HEK293 (cell line): Measurements from ENCODE around the gene NFIC.

Source experiments
- CTCF ChIA-PET: fragments of 350-600 bp; formaldehyde crosslinking; extraction: SDS; loops from one replicate; lab custom pipeline; 2021; ENCODE audit warnings: antibody characterized with exemption; lab: Yijun Ruan, JAX
- POLR2A ChIA-PET: fragments of 300-600 bp; formaldehyde crosslinking; extraction: SDS; loops from one replicate; lab custom pipeline; 2020; ENCODE audit warnings: antibody characterized with exemption, inconsistent platforms; lab: Yijun Ruan, JAX
- H3K27ac ChIP-seq: fragments of 200-500 bp; sonication (Bioruptor generic); 2 replicates; pipeline ENCODE4 v1.5.1; 2014; ENCODE audit warnings: low read depth, low read length, control low read depth, inconsistent platforms; ENCODE audit errors: extremely low read depth
- H3K36me3 ChIP-seq, 2 experiments: fragments of 200-500 bp in 1 of 2; sonication (Bioruptor generic) in 1 of 2; 1 replicate in 1 of 2; 2 replicates in 1 of 2; pipeline ENCODE4 v1.5.1; 2014 to 2017; ENCODE audit warnings: inconsistent platforms in 2 of 2, low read length in 2 of 2; ENCODE audit not compliant: control insufficient read depth in 2 of 2, insufficient read depth in 1 of 2
- H3K4me1 ChIP-seq: fragments of 200-500 bp; sonication (Bioruptor generic); 2 replicates; pipeline ENCODE4 v1.5.1; 2014; ENCODE audit warnings: mild to moderate bottlenecking, low read length, inconsistent platforms; ENCODE audit not compliant: control insufficient read depth, insufficient read depth
- H3K4me3 ChIP-seq: 2 replicates; pipeline ENCODE4 v1.5.1; 2011; ENCODE audit warnings: low read depth, mild to moderate bottlenecking, control low read depth, low read length, moderate library complexity
- H3K9me3 ChIP-seq: fragments of 200-500 bp; sonication (Bioruptor generic); 2 replicates; pipeline ENCODE4 v1.5.1; 2014; ENCODE audit warnings: low read depth, low read length, inconsistent platforms; ENCODE audit not compliant: control insufficient read depth, insufficient read depth
- BCL6B ChIP-seq: fragments of 450-650 bp; formaldehyde crosslinking; IDR thresholded peaks from 2 replicates; pipeline ENCODE4 v1.5.1; 2017; ENCODE audit warnings: missing biosample characterization, missing genetic modification characterization
- HIC1 ChIP-seq: fragments of 450-650 bp; formaldehyde crosslinking; IDR thresholded peaks from 2 replicates; pipeline ENCODE4 v1.5.1; 2016; ENCODE audit warnings: missing biosample characterization, missing genetic modification characterization
- SP2 ChIP-seq: fragments of 450-650 bp; formaldehyde crosslinking; IDR thresholded peaks from 2 replicates; pipeline ENCODE4 v1.5.1; 2016; ENCODE audit warnings: missing biosample characterization, missing genetic modification characterization
- SP3 ChIP-seq: fragments of 450-650 bp; formaldehyde crosslinking; IDR thresholded peaks from 2 replicates; pipeline ENCODE4 v1.5.1; 2016; ENCODE audit warnings: missing biosample characterization, missing genetic modification characterization
- ZBTB48 ChIP-seq: fragments of 450-650 bp; formaldehyde crosslinking; IDR thresholded peaks from 2 replicates; pipeline ENCODE4 v1.5.1; 2016; ENCODE audit warnings: missing biosample characterization, missing genetic modification characterization
- ZFHX2 ChIP-seq: fragments of 450-650 bp; formaldehyde crosslinking; conservative IDR thresholded peaks from 2 replicates; pipeline ENCODE4 v1.5.1; 2016; ENCODE audit warnings: missing biosample characterization, missing genetic modification characterization
- ZNF121 ChIP-seq: fragments of 450-650 bp; formaldehyde crosslinking; IDR thresholded peaks from 2 replicates; pipeline ENCODE4 v1.5.1; 2016; ENCODE audit warnings: missing biosample characterization, missing genetic modification characterization
- ZNF140 ChIP-seq: fragments of 450-650 bp; formaldehyde crosslinking; IDR thresholded peaks from 2 replicates; pipeline ENCODE4 v1.5.1; 2016; ENCODE audit warnings: missing biosample characterization, missing genetic modification characterization
- ZNF16 ChIP-seq: fragments of 450-650 bp; formaldehyde crosslinking; IDR thresholded peaks from 2 replicates; pipeline ENCODE4 v1.5.1; 2016; ENCODE audit warnings: low read depth, missing biosample characterization, missing genetic modification characterization
- ZNF23 ChIP-seq: fragments of 450-650 bp; formaldehyde crosslinking; IDR thresholded peaks from 2 replicates; pipeline ENCODE4 v1.5.1; 2016; ENCODE audit warnings: missing biosample characterization, missing genetic modification characterization, borderline replicate concordance
- ZNF335 ChIP-seq: fragments of 450-650 bp; formaldehyde crosslinking; conservative IDR thresholded peaks from 2 replicates; pipeline ENCODE4 v1.5.1; 2016; ENCODE audit warnings: missing biosample characterization, missing genetic modification characterization
- ZNF341 ChIP-seq: fragments of 450-650 bp; formaldehyde crosslinking; IDR thresholded peaks from 2 replicates; pipeline ENCODE4; 2016; ENCODE audit warnings: low read depth, missing biosample characterization, missing genetic modification characterization
- ZNF366 ChIP-seq: fragments of 450-650 bp; formaldehyde crosslinking; conservative IDR thresholded peaks from 2 replicates; pipeline ENCODE4 v1.5.1; 2016; ENCODE audit warnings: missing biosample characterization, missing genetic modification characterization
- ZNF621 ChIP-seq: fragments of 450-650 bp; formaldehyde crosslinking; IDR thresholded peaks from 2 replicates; pipeline ENCODE4 v1.5.1; 2017; ENCODE audit warnings: missing biosample characterization, missing genetic modification characterization
- ZNF623 ChIP-seq: fragments of 450-650 bp; formaldehyde crosslinking; IDR thresholded peaks from 2 replicates; pipeline ENCODE4 v1.5.1; 2016; ENCODE audit warnings: missing biosample characterization, missing genetic modification characterization
- ZNF660 ChIP-seq: fragments of 450-650 bp; IDR thresholded peaks from 2 replicates; pipeline ENCODE4 v1.5.1; 2018; ENCODE audit warnings: missing biosample characterization, mild to moderate bottlenecking, missing genetic modification characterization
- ZNF664 ChIP-seq: fragments of 450-650 bp; formaldehyde crosslinking; IDR thresholded peaks from 2 replicates; pipeline ENCODE4 v1.5.1; 2016; ENCODE audit warnings: missing biosample characterization, missing genetic modification characterization
- ZNF677 ChIP-seq: fragments of 450-650 bp; IDR thresholded peaks from 2 replicates; pipeline ENCODE4 v1.5.0; 2018; ENCODE audit warnings: missing biosample characterization, mild to moderate bottlenecking, missing genetic modification characterization, moderate library complexity
- ZNF791 ChIP-seq: fragments of 450-650 bp; formaldehyde crosslinking; IDR thresholded peaks from 2 replicates; pipeline ENCODE4 v1.5.1; 2016; ENCODE audit warnings: missing biosample characterization, missing genetic modification characterization

The NFIC gene

GRCh38 chr19:3343619-3344502 is 22.5 kb upstream of the NFIC start:
- CTCF ChIA-PET, result interaction anchor here (1.2 to 1.7 kb wide), 3 partner anchors 85 to 129 kb away, joined by 3 to 5 read pairs (median 4); no protein-coding TSS in a partner anchor
- no peak overlapping the region for H3K27ac ChIP-seq
- H3K9me3 ChIP-seq, result no peaks in the 10 kb centered on the region
- TF ChIP-seq SP3 (tag by site-specific recombination) (peak; percentile 48; the same call in 1 of the 2 replicates), HIC1 (0 out of 2 replicates have a peak, but pooled peaks have one; percentile 19), ZNF23 (no peak), ZNF621 (tag by site-specific recombination) (no peak), ZNF140 (tag by site-specific recombination) (no peak), SP2 (peak; percentile 90), ZNF677 (tag by site-specific recombination) (no peak), ZNF660 (no peak)
- no peaks in the 10 kb centered on the region for H3K36me3 ChIP-seq
- no peaks in the 10 kb centered on the region for H3K4me1 ChIP-seq
- no peak overlapping the region for H3K4me3 ChIP-seq
- POLR2A ChIA-PET, result no interaction called here

- Histone ChIP-seq H3K4me1 (no peaks in the 10 kb centered on the region), H3K27ac (no peak overlapping the region), H3K36me3 (no peaks in the 10 kb centered on the region), H3K9me3 (no peaks in the 10 kb centered on the region), H3K4me3 (no peak overlapping the region)
- CTCF ChIA-PET, result no interaction called here
- no peak for TF ChIP-seq ZNF791
- no peak for TF ChIP-seq BCL6B (tag by site-specific recombination)
- TF ChIP-seq ZNF623 (tag by site-specific recombination), result peak; percentile 92
- TF ChIP-seq ZNF341 (tag by site-specific recombination), result peak; percentile 81
- peak; percentile 71 for TF ChIP-seq ZNF16 (tag by site-specific recombination)
- TF ChIP-seq ZNF366 (tag by site-specific recombination), result no peak
- no peak for TF ChIP-seq ZFHX2 (tag by site-specific recombination)
- TF ChIP-seq SP3 (tag by site-specific recombination), result no peak
- peak; percentile 92 for TF ChIP-seq ZNF664 (tag by site-specific recombination)
- TF ChIP-seq ZBTB48, result no peak
- peak; percentile 52; the same call in 1 of the 2 replicates for TF ChIP-seq ZNF121 (tag by site-specific recombination)
- TF ChIP-seq ZNF335 (tag by site-specific recombination), result no peak
- POLR2A ChIA-PET, result interaction anchor here (0.5 kb wide), 1 partner anchor 21 kb away, joined by 4 read pairs; no protein-coding TSS in a partner anchor
These were observed 21.5 kb upstream of the NFIC start for GRCh38 chr19:3344608-3345598.
